Stimulated activated CD4-positive, alpha-beta T cell treated with anti-CD3 and anti-CD28 coated beads, Interleukin-4, amount 100 ng/mL, for 1 hour (primary cell): ENCODE results near the gene VPS41.
"Not testable (repeated sequence)": the region's sequence is repeated elsewhere in the genome, so short reads cannot be mapped to it uniquely, and the experiment has no call there.

Experiments
- DNase-seq: peaks from one replicate; pipeline ENCODE4 v3.0.0-alpha.2; 2020

Gene VPS41

GRCh38 chr7:38854947-38855346 is 54.0 kb downstream of the VPS41 start:
- not testable (repeated sequence) for DNase-seq

GRCh38 chr7:38851321-38851720 is 57.7 kb downstream of the VPS41 start:
- no peak for DNase-seq

GRCh38 chr7:38846280-38846679 is 62.7 kb downstream of the VPS41 start:
- DNase-seq = no peak

DNA sequence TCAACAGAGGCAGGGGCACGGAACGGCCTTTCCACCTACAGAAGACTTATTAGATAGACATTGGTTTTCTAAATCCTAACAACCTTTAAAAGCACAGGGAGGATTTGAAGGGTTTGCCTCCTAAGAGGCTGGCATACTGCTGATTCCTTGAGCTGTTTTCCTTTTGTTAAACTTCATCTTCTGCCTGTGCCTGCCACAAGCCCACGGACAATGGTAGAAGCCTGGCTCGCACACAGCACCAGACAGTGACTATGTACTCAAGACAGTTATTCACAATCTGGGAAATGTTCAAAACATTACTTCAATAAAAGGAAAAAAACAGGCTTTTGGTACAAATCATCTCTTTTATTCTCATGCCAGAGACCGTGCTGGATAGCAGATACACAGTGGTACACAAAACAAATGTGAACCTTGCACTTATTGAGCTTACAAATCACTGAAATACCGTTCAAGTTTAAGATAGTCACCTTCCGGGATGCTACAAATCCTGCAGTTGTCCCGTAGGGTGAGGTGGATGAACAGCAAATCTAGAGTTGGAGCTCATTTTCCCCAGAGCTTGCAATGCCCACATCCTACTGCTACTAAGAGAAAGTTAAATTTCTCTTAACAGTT is 63.9 kb downstream of the VPS41 start:
- DNase-seq = no peak

DNA sequence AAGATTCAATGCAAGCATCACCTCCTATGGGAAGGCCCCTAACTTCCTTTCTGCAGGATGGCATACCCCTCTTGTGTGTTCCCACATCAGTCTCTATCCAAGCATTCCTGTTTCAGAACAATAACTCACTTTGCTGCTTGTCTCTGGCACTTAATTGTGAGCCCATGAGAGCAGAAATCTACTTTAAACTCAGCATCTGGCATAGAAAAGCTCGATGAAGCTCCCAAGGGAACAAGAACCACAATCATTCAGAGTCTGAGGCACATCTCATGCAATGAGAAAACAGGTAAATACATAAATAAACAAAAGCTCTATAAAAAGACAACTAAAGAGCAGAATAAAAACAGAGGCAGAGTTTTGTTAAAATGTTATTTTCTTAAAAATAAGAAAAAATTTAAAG is 66.2 kb downstream of the VPS41 start:
- no peak for DNase-seq

GRCh38 chr7:38840736-38841460 is 68.1 kb downstream of the VPS41 start:
- DNase-seq = no peak

DNA sequence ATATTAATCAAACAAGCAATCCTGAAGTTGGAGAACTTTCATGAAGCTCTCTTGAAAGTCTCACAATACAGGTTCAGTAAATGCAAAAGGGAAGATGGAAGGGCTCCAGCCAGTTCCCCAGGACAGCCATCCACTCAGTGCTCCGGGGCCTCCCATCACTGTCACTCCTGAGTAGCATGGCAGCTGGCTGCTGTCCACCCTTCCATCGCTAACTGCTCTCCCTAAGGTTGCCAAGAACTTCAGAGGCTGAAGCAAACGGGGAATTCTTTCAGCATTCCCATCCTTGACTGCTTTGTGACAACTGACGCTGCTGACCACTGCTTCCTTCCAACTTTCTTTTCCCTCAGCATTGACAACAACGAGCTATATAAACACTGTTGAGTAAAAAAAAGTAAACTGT is 69.1 kb downstream of the VPS41 start:
- DNase-seq = no peak

DNA sequence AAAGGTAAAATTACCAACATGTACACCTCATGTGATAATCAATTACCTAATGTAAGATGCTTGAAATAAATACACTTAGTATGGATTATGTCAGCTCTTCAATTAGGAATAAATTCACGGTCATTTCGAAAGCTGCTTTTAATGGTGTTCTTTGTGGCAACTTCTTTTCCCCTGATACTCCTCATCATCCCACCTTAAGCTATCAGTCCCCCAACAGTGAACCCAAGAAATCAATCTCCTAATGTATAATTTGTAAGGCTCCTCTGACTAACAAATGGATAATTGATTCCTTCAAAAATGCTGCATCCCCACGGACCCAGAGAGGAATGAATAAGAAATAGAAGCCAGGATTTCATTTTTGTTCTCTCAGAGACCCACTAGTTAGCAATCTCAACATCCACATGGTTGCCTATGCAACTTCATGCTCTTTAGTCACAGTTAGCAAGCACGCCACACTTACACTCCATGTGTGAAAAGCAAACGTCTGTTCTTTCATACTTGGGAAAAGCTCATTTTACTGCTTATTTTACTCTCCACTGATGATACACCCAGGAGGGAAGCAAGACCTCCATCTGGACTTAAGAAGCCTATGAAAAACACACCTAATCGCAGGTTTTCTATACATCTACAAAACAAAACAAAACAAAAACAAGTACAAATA is 70.1 kb downstream of the VPS41 start:
- DNase-seq = no peak

DNA sequence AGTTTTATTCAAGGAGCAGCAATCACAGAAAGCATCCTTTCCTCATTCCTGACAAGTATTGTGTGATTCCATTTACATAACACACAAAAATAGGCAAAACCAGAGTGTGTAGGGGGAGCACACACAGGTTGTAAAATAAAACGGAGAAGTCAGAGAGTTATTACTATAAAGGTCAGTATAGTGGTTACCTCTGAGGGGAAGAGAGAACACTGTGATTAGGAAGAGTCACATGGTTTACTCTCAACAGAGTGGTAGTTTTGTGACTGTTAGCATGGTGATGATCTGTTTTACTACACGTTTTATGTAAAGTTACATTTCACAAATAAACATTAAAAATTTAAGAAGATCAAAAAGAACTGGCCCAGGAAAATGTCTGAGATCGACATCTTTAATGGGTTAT is 74.6 kb downstream of the VPS41 start:
- DNase-seq = no peak

- DNase-seq = no peak
Measured at GRCh38 chr7:38833329-38833728, 75.7 kb downstream of the VPS41 start.

GRCh38 chr7:38831259-38831996 is 77.6 kb downstream of the VPS41 start:
- DNase-seq = no peak

DNA sequence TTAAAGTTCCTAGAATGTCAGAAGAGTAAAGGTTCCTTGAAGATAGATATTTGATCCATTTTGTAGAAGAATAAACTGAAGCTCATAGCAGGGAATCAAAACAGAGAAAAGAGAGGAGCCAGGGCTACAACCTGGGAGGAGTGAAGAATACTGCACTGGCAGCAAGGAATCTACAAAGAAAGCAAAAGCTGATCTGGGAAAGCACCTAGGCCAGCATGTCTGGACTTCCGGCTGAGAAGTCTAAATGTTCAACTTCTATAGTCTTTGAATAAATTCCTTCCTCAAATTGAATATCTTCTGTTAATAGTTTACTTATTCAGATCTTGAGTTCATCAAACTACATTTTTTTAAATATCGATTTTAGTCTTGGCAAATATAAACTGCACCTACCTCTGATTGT is 78.2 kb downstream of the VPS41 start:
- DNase-seq = no peak

GRCh38 chr7:38829488-38830165 is 79.4 kb downstream of the VPS41 start:
- DNase-seq = no peak

DNA sequence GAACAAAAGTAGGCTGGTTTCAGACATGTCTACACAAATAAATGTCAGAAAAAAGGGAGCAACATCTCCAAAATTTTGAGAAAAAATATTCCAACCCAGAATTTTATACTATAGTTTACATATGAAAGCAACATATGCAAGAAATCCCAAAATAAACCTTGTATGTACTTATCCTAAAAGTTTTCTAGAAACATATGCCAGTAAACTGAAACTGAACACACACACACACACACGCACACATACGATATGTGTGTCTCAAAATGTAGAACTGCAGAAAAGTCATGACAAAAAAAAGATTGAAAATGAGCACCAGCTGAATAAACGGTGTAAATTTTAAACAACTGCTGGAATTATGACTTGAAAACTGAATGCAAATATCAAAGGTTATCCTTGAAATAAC is 81.0 kb downstream of the VPS41 start:
- no peak for DNase-seq

DNA sequence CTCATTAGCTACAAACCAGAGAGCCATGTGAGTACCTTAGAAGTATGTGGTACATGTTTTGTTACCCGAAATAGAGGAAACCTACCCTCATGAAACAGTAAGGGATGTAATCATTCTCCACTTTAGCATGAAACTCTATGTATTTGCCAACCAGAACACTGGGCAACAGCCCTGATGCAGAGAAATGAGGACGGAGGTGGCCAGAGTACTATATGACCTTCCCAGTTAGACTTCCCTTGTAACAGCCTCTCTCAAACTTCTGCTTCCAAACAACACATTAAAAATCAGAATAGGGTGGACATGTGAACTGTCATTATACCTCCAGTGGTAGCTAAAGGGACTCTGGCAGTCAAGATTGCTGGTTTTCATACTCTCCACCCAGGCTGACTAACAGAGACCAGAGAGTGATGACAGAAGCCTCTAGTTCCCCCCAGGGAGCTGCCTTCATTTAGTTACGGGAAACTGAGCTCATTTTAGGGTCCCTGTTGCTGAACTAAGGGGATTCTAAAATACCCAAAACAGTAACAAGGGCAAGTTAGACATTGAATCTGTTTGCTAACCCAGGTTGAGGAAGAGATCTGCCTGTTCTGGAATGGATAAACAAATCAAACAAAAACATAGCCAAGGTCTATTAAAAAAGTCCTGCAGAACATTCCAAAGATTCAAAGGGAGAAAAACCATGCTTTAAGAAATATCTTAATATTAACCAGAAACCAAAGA is 83.1 kb downstream of the VPS41 start:
- no peak for DNase-seq

DNA sequence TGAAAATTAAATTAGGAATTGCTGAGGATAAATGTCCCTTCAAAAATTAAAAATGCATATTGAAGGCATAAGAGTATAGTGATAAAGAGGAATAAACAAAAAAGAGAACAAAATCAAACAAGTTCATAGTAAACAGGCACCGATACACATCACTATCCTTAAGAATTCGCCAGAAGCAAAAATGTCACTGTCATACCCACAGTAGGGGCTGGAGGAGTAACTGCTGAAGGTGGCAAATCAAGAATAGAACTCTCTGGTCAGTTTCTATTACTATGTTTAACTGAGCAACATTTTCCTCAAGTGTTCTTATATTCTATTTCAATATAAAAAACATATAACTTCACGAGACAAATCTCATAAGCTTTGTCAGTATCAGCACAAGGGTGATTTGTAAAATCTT is 84.0 kb downstream of the VPS41 start:
- no peak for DNase-seq

DNA sequence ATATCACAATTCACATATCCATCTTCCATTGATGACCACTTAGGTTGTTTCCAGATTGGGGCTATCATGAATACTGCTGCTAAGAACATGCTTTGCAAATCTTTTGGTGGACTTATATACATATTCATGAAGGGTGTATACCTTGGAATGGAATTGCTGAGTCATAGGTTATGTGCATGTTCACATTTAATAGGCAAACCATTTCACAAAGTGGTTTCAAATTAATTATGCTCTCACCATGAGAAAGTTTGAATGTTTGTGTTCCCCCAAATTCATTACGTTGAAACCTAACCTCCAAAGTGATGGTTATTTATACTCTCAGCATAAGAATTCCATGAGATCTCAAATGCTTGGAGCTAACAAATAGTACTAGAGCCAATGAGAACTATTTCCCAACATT is 86.4 kb downstream of the VPS41 start:
- DNase-seq = no peak

- no peak for DNase-seq
Measured at GRCh38 chr7:38820571-38820970, 88.4 kb downstream of the VPS41 start.

DNA sequence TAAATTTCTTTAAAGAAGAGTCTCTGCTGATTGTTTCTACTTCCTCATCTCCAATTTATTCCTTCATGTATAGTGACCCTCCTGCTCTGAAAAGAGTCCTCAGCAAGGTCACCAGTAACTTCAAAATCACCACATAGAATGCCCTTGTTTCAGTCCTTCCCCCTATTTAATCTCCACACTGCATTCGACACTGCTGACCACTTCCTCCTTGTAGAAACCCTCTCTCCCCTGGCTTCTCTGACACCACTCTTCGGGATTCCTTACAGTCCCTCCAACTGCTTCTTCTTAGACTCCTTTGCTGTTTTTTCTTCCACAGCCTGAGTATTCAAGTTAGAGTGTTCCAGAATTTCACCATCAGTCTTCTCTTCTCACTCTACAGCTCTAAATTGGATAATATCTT is 89.5 kb downstream of the VPS41 start:
- DNase-seq = no peak

DNA sequence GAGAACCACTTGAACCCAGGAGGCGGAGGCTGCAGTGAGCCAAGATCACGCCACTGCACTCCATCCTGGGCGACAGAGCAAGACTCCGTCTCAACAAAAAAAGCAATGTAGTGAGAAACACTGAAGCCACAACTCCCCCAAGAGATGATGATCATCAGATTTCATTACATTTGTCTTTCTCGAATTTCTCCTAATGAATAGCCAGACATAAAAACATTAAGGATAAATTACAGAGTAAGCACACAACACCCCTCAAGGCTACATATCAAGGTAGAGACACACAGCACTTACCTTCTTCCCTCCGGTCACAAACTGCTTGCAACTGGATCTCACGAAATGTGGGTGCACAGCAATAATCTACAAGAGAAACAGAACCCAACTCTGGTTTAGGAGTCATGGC is 91.5 kb downstream of the VPS41 start:
- DNase-seq = no peak

DNA sequence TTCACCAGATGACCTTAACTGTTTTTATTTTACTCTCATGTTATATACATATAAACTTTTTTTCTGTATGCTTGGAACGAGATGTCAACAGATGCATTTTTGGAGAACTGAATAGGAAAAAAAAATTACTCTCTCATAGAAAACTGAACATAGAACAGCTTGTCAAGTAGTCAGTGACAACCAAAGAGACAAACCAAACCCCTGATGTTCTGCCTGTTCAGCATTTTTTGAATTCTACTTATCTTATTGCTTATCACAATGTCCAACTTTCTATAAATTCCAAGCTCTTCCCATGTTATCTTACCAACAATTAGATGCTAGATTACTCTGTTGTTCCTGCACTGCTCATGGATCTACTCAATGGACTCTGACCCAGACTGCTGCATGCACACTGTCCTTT is 95.2 kb downstream of the VPS41 start:
- no peak for DNase-seq

GRCh38 chr7:38806912-38807311 is 102.1 kb downstream of the VPS41 start:
- DNase-seq = no peak
